HCT116 (cell line): Measurements from ENCODE around the gene SLC44A5. TPM values are rescaled to one million over a fixed set of nuclear protein-coding genes. Genes with fewer than 3 reads are reported as not detected.

Experiments
- ATAC-seq: fragments of 200-7000 bp; cut with Tn5 transposase; 2 replicates; pipeline ENCODE4 v1.9.1; 2020; ENCODE audit warnings: mild to moderate bottlenecking, moderate library complexity
- BruUV-seq: library from RNA; stranded (reverse); fragments of 400-500 nt; replicated peaks from 2 replicates; lab custom pipeline; 2021; lab: Mats Ljungman, UMichigan
- CTCF ChIA-PET: fragments of 300-600 bp; sonication (Branson Sonifier 250); formaldehyde crosslinking; loops from one replicate; lab custom pipeline; 2021; ENCODE audit warnings: antibody characterized with exemption; lab: Charles Lee
- POLR2A ChIA-PET: fragments of 300-600, 350-600 bp; sonication (Branson Sonifier 250); formaldehyde crosslinking; loops from one replicate; lab custom pipeline; 2021; ENCODE audit warnings: antibody characterized with exemption; lab: Charles Lee
- RAD21 ChIA-PET, 2 experiments: fragments of 300-600 bp; sonication (Branson Sonifier 250); formaldehyde crosslinking; loops; one replicate each; lab custom pipeline; 2023; ENCODE audit warnings: low total read pairs in 2 of 2; ENCODE audit not compliant: uncharacterized antibody in 2 of 2, unreplicated experiment in 2 of 2, low non-redundant PET in 1 of 2; lab: Charles Lee
- DNase-seq: peaks from one replicate; pipeline ENCODE4 v3.0.0-alpha.2; 2010; ENCODE audit warnings: low read depth, low spot score
- H2AFZ ChIP-seq: fragments of 200-600 bp; shearing (Covaris generic), sonication (generic); 2 replicates; pipeline ENCODE4 v1.6.1; 2017; ENCODE audit warnings: low read depth, mixed run types, mixed read lengths, antibody characterized with exemption, low read length; ENCODE audit not compliant: poor library complexity, severe bottlenecking
- H3K27ac ChIP-seq: 2 replicates; pipeline ENCODE4 v1.5.1; 2012; ENCODE audit warnings: low read depth, low read length
- H3K27me3 ChIP-seq: fragments of 200-600 bp; sonication (generic); 2 replicates; pipeline ENCODE4 v1.6.1; 2016; ENCODE audit warnings: mixed run types, low read length, mixed read lengths; ENCODE audit not compliant: insufficient read depth
- H3K36me3 ChIP-seq, 2 experiments: fragments of 200-500 bp in 1 of 2; fragments of 200-600 bp in 1 of 2; sonication (Bioruptor generic) in 1 of 2; sonication (generic) in 1 of 2; 2 replicates each; pipeline versions ENCODE4 v1.5.1 to v1.6.1; 2014 to 2016; ENCODE audit warnings: low read length in 2 of 2, inconsistent platforms in 1 of 2, mixed read lengths in 1 of 2, mixed run types in 1 of 2; ENCODE audit not compliant: insufficient read depth in 2 of 2, control insufficient read depth in 1 of 2
- H3K4me1 ChIP-seq, 2 experiments: fragments of 200-600 bp in 1 of 2; sonication (generic) in 1 of 2; 2 replicates each; pipeline versions ENCODE4 v1.5.1 to v1.6.1; 2012 to 2017; ENCODE audit warnings: low read length in 2 of 2, inconsistent platforms in 1 of 2, mild to moderate bottlenecking in 1 of 2, mixed read lengths in 1 of 2, mixed run types in 1 of 2, moderate library complexity in 1 of 2; ENCODE audit not compliant: insufficient read depth in 2 of 2, control insufficient read depth in 1 of 2
- H3K4me2 ChIP-seq: fragments of 200-600 bp; sonication (generic); 2 replicates; pipeline ENCODE4 v1.6.1; 2017; ENCODE audit warnings: mixed run types, low read length, mixed read lengths
- H3K4me3 ChIP-seq, 2 experiments: fragments of 200-600 bp in 1 of 2; sonication (generic) in 1 of 2; replicated peaks in 1 of 2; 2 replicates each; pipeline ENCODE4 v1.5.1; 2011 to 2016; ENCODE audit warnings: low read length in 2 of 2, control low read depth in 1 of 2, low read depth in 1 of 2, mild to moderate bottlenecking in 1 of 2, mixed read lengths in 1 of 2, mixed run types in 1 of 2
- H3K79me2 ChIP-seq: fragments of 200-600 bp; sonication (generic); 2 replicates; pipeline ENCODE4 v1.6.1; 2017; ENCODE audit warnings: mild to moderate bottlenecking, mixed run types, low read length, moderate library complexity, mixed read lengths; ENCODE audit not compliant: insufficient read depth
- H3K9ac ChIP-seq: fragments of 200-600 bp; sonication (generic); 2 replicates; pipeline ENCODE4 v1.6.1; 2016; ENCODE audit warnings: low read length, mixed read lengths
- H3K9me2 ChIP-seq: fragments of 200-600 bp; sonication (generic), shearing (Covaris generic); 2 replicates; pipeline ENCODE4 v1.6.1; 2017; ENCODE audit warnings: mixed run types, mild to moderate bottlenecking, moderate library complexity; ENCODE audit not compliant: insufficient read depth
- H3K9me3 ChIP-seq, 2 experiments: fragments of 200-500 bp in 1 of 2; fragments of 200-600 bp in 1 of 2; sonication (Bioruptor generic) in 1 of 2; sonication (generic) in 1 of 2; 2 replicates each; pipeline ENCODE4 v1.6.1; 2014 to 2017; ENCODE audit warnings: low read length in 2 of 2, mixed read lengths in 2 of 2, inconsistent platforms in 1 of 2, low read depth in 1 of 2, mild to moderate bottlenecking in 1 of 2, mixed run types in 1 of 2, moderate library complexity in 1 of 2; ENCODE audit not compliant: control insufficient read depth in 1 of 2, insufficient read depth in 1 of 2
- H4K20me1 ChIP-seq: fragments of 200-600 bp; sonication (generic), shearing (Covaris generic); 2 replicates; pipeline ENCODE4 v1.6.1; 2017; ENCODE audit warnings: mixed run types, mild to moderate bottlenecking, moderate library complexity; ENCODE audit not compliant: insufficient read depth
- CTCF ChIP-seq, 3 experiments: fragments of 200-600 bp in 1 of 3; sonication (generic) in 1 of 3; IDR thresholded peaks in 2 of 3; conservative IDR thresholded peaks in 1 of 3; 2 replicates each; pipeline ENCODE4 v1.5.1; 2012 to 2017; ENCODE audit warnings: low read depth in 2 of 3, low read length in 2 of 3, antibody characterized with exemption in 1 of 3, borderline replicate concordance in 1 of 3, control low read depth in 1 of 3, mild to moderate bottlenecking in 1 of 3, mixed read lengths in 1 of 3, mixed run types in 1 of 3, moderate library complexity in 1 of 3; ENCODE audit not compliant: insufficient read depth in 1 of 3
- EGR1 ChIP-seq: IDR thresholded peaks from 2 replicates; pipeline ENCODE4 v1.6.1; 2012; ENCODE audit warnings: low read depth
- EZH2 ChIP-seq: fragments of 200-600 bp; sonication (generic); IDR thresholded peaks from 2 replicates; pipeline ENCODE4 v1.6.1; 2017; ENCODE audit warnings: antibody characterized with exemption, mixed run types
- FOSL1 ChIP-seq: IDR thresholded peaks from 2 replicates; pipeline ENCODE4 v1.6.1; 2012; ENCODE audit warnings: low read depth
- POLR2AphosphoS5 ChIP-seq: IDR thresholded peaks from 2 replicates; pipeline ENCODE4 v1.6.1; 2011; ENCODE audit warnings: mild to moderate bottlenecking, low read depth, low read length, moderate library complexity
- RAD21 ChIP-seq: IDR thresholded peaks from 2 replicates; pipeline ENCODE4 v1.6.1; 2012; ENCODE audit warnings: low read depth, mild to moderate bottlenecking
- REST ChIP-seq: IDR thresholded peaks from 2 replicates; pipeline ENCODE4 v1.6.1; 2012; ENCODE audit warnings: low read depth
- SIN3A ChIP-seq: IDR thresholded peaks from 2 replicates; pipeline ENCODE4 v1.6.1; 2012; ENCODE audit warnings: low read depth
- SP1 ChIP-seq: IDR thresholded peaks from 2 replicates; pipeline ENCODE4 v1.6.1; 2012; ENCODE audit warnings: low read depth
- ZFX ChIP-seq: fragments of 450-650 bp; IDR thresholded peaks from 2 replicates; pipeline ENCODE4 v1.6.1; 2017
- intact Hi-C: fragments of 100-400 bp; cut with micrococcal nuclease; formaldehyde crosslinking; loops from 2 replicates; pipeline ENCODE4 v1.10.0; 2022
- total RNA-seq: library from RNA; stranded (reverse); gene quantifications from one replicate; pipeline ENCODE4 v1.2.1, GENCODE V29; 2021; ENCODE audit not compliant: unreplicated experiment

SLC44A5 gene
- total RNA-seq, 1 experiment from 2014 or later, result 2.4 TPM

DNA sequence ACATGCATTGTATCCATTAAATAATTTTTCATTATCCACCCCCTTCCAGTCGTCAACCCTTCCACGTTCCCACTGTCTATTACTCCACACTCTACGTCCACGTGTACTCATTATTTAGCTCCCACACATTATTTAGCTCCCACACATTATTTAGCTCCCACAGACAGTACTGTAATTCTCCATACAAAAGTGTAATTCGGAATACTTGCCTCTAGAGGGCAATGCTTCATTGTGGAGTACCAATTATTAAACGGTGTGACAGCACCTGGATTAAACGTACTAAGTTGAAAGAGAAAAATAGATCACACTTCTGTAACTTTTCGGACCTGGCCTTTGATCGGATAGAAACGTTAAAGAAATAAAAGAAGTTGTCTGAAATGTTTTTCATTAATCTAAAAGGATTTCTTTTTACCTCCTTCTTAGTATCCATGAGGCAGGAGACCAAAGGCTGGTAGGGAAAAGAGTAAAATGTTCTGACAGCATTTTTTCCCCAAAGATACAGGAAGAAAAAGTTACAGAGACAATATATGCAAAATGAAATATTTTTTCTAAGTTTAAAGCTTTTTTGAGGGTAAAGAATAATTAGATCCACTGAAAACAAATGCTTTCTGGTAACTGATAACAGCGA lies 377.5 kb downstream of the SLC44A5 start:
- POLR2A ChIA-PET, result no interaction called here
- no peak overlapping the region for H3K4me2 ChIP-seq
- H3K4me1 ChIP-seq, result no peaks in the 10 kb centered on the region
- peak; percentile 19 for DNase-seq
- TF ChIP-seq POLR2AphosphoS5 (no peak), EZH2 (no peak), RAD21 (peak; percentile 72), REST (no peak), CTCF (IDR thresholded peaks at IDR 0.05 in 2 of 3, conservative IDR thresholded peaks at IDR 0.05 in 1 of 3; ENCODE audit: borderline replicate concordance in 1 of 3, insufficient read depth in 1 of 3, low read depth in 2 of 3, low read length in 2 of 3) (peak; percentile 52 to 85 (median 64); a peak in 5 of 6 replicates), FOSL1 (no peak), SIN3A (no peak), ZFX (no peak), EGR1 (no peak), SP1 (no peak)
- no peak overlapping the region for H3K27ac ChIP-seq
- CTCF ChIA-PET, result interaction anchor here (0.6 to 1.7 kb wide), 13 partner anchors 8 to 466 kb away, joined by 3 to 9 read pairs (median 4); no protein-coding TSS in a partner anchor
- no peak overlapping the region for H3K4me3 ChIP-seq
- H3K9ac ChIP-seq, result no peak overlapping the region
- no TSS peak for BruUV-seq
- H2AFZ ChIP-seq, result no peak overlapping the region
- no peaks in the 10 kb centered on the region for H3K79me2 ChIP-seq
- H3K27me3 ChIP-seq, result no peaks in the 10 kb centered on the region
- H3K36me3 ChIP-seq, result no peaks in the 10 kb centered on the region
- peak; percentile 93 for ATAC-seq
- H3K9me3 ChIP-seq, result no peaks in the 10 kb centered on the region
- H4K20me1 ChIP-seq, result no peaks in the 10 kb centered on the region
- RAD21 ChIA-PET, result no interaction called here
- intact Hi-C loops, result loop anchor here (2.0 kb wide), 1 partner anchor 399 kb away; no protein-coding TSS in a partner anchor
- H3K9me2 ChIP-seq, result no peaks in the 10 kb centered on the region
